Measurements from ENCODE around the gene SUN3. TPM values are rescaled to one million over a fixed set of nuclear protein-coding genes. Genes with fewer than 3 reads are reported as not detected.

SUN3 gene
- total and polyA plus RNA-seq, 9 of the 15 experiments (the other 6 are each of a cell fraction or from before 2014, with no cell fraction given): 0.04 to 0.06 TPM; not detected in 7

DNA sequence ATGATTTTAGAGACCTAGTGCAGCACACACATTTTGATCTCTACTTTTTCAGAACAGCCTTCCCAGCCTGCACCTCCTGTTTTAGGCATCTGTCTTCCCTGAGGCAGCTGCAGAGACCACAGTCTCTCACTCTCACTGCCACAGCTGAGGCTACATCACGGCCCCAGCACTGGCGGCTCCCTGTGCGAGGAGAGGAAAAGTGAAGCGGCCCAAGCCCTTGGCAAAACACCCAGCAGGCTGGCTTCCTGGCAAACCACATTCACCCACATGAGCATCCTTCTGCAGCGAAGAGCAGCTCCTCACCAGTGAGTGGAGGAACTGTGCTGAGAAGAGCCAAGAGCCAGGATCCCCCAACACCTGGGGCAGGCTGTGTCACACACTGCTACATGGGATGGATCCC is 63.5 kb downstream of the SUN3 start:
- Histone ChIP-seq H4K20me1 (replicated peaks; ENCODE audit: control insufficient read depth, insufficient read depth, low read length) (no peaks in the 10 kb centered on the region), H3K4me1 (replicated peaks in 1 of 2; ENCODE audit: control insufficient read depth in 2 of 2, insufficient read depth in 2 of 2, low read length in 2 of 2) (no peaks in the 10 kb centered on the region), H3K36me3 (ENCODE audit: control insufficient read depth, insufficient read depth, low read length) (peaks cover 85% of the 10 kb centered on the region), H3K4me3 (no peak overlapping the region), H2AFZ (ENCODE audit: low read depth, low read length) (no peak overlapping the region), H3K9me1 (ENCODE audit: control insufficient read depth, insufficient read depth, low read length) (no peaks in the 10 kb centered on the region), H3K27ac (ENCODE audit: extremely low read depth, low read depth, low read length) (no peak overlapping the region), H3K79me2 (ENCODE audit: control insufficient read depth, insufficient read depth, low read length) (no peaks in the 10 kb centered on the region), H3K4me2 (ENCODE audit: insufficient read depth, low read length) (no peak overlapping the region), H3K9ac (ENCODE audit: insufficient read depth in 1 of 2, low read depth in 2 of 2, low read length in 2 of 2) (peak overlapping the region in 1 of 2 experiments; percentile 5; a peak in 1 of 4 replicates), H3K27me3 (ENCODE audit: control insufficient read depth in 2 of 2, insufficient read depth in 2 of 2, low read length in 2 of 2) (no peaks in the 10 kb centered on the region), H3K9me3 (replicated peaks; ENCODE audit: control insufficient read depth, insufficient read depth, low read depth, low read length) (no peaks in the 10 kb centered on the region)
- in situ Hi-C loops (cut with MboI) (no loop called here), intact Hi-C loops (cut with micrococcal nuclease) (no loop called here)
- DNase-seq (ENCODE audit: extremely low read depth in 1 of 4, low spot score in 3 of 4) (no peak), FAIRE-seq (no peak), ATAC-seq (no peak)
- ChIA-PET POLR2A (no interaction called here), CTCF (ENCODE audit: low intra/inter-chr PET ratio) (no interaction called here)
- no TSS peak for BruUV-seq (replicated peaks)
- TF ChIP-seq PHF21A (IDR thresholded peaks at IDR 0.05; ENCODE audit: borderline replicate concordance, low read depth) (no peak), BCL6 (CRISPR knock-in tag; IDR thresholded peaks at IDR 0.05) (no peak), SMARCA4 (IDR thresholded peaks at IDR 0.05) (no peak), ZNF324 (CRISPR knock-in tag; IDR thresholded peaks at IDR 0.05) (no peak), ZNF165 (CRISPR knock-in tag; IDR thresholded peaks at IDR 0.05; ENCODE audit: borderline replicate concordance) (no peak), ATF1 (CRISPR knock-in tag; IDR thresholded peaks at IDR 0.05) (no peak), ATF1 (tag; IDR thresholded peaks at IDR 0.05) (no peak), ZBTB8A (IDR thresholded peaks at IDR 0.05; ENCODE audit: partially characterized antibody) (no peak), ZNF77 (CRISPR knock-in tag; IDR thresholded peaks at IDR 0.05) (no peak), ZKSCAN1 (IDR thresholded peaks at IDR 0.05; ENCODE audit: low read depth, low read length) (no peak), PCBP1 (IDR thresholded peaks at IDR 0.05; ENCODE audit: low read depth, low read length, poor library complexity, severe bottlenecking) (no peak), KDM2B (CRISPR knock-in tag; IDR thresholded peaks at IDR 0.05) (no peak), POLR3A (IDR thresholded peaks at IDR 0.05; ENCODE audit: borderline replicate concordance, extremely low read depth, insufficient read depth, insufficient read length) (no peak)
- 93% methylated on average over 4 of the region's 5 CpGs for WGBS (ENCODE audit: insufficient coverage, low coverage, missing lambda C conversion rate)
